Common myeloid progenitor, CD34-positive (primary cell): Measurements from ENCODE around the gene AZGP1.
"Not testable (repeated sequence)": the region's sequence is repeated elsewhere in the genome, so short reads cannot be mapped to it uniquely, and the experiment has no call there.

Source experiments
- CTCF ChIA-PET: fragments of 350-600 bp; sonication (Branson Sonifier 250); formaldehyde crosslinking; loops from one replicate; lab custom pipeline; 2021; ENCODE audit warnings: antibody characterized with exemption; lab: Charles Lee
- POLR2A ChIA-PET: fragments of 350-600 bp; sonication (Branson Sonifier 250); formaldehyde crosslinking; loops from one replicate; lab custom pipeline; 2021; ENCODE audit warnings: antibody characterized with exemption; lab: Charles Lee
- DNase-seq, 3 donors: peaks; one replicate each; pipeline versions ENCODE4 v3.0.0 to v3.0.0-alpha.2; 2013
- H3K27ac ChIP-seq, 2 experiments: 1 replicate in 1 of 2; 2 replicates in 1 of 2; pipeline ENCODE4 v1.7.0; 2013; ENCODE audit warnings: inconsistent platforms in 2 of 2, low read length in 2 of 2, mild to moderate bottlenecking in 2 of 2, low read depth in 1 of 2, moderate library complexity in 1 of 2; ENCODE audit not compliant: severe bottlenecking in 2 of 2, insufficient read depth in 1 of 2, poor library complexity in 1 of 2
- H3K27me3 ChIP-seq, 5 experiments: replicated peaks in 2 of 5; 1 replicate in 3 of 5; 2 replicates in 2 of 5; pipeline versions ENCODE4 v1.6.1 to v1.7.0; 2013; ENCODE audit warnings: low read length in 4 of 5, mild to moderate bottlenecking in 2 of 5, moderate library complexity in 2 of 5, inconsistent platforms in 1 of 5; ENCODE audit not compliant: insufficient read depth in 5 of 5, control insufficient read depth in 4 of 5
- H3K36me3 ChIP-seq, 4 experiments: 1 replicate in 2 of 4; 2 replicates in 2 of 4; pipeline versions ENCODE4 v1.6.1 to v1.7.0; 2013; ENCODE audit warnings: low read length in 3 of 4, control low read depth in 1 of 4, mild to moderate bottlenecking in 1 of 4; ENCODE audit not compliant: control insufficient read depth in 4 of 4, insufficient read depth in 4 of 4
- H3K4me1 ChIP-seq, 4 experiments: 1 replicate in 3 of 4; 2 replicates in 1 of 4; pipeline versions ENCODE4 v1.6.1 to v1.7.1; 2013; ENCODE audit warnings: low read length in 3 of 4, mild to moderate bottlenecking in 3 of 4, control low read depth in 1 of 4, inconsistent platforms in 1 of 4, moderate library complexity in 1 of 4; ENCODE audit not compliant: control insufficient read depth in 4 of 4, insufficient read depth in 4 of 4; ENCODE audit errors: control extremely low read depth in 1 of 4
- H3K4me3 ChIP-seq, 7 experiments: 1 replicate in 4 of 7; 2 replicates in 3 of 7; pipeline versions ENCODE4 v1.5.1 to v1.7.0; 2013; ENCODE audit warnings: mild to moderate bottlenecking in 7 of 7, low read length in 6 of 7, moderate library complexity in 6 of 7, inconsistent platforms in 2 of 7, low read depth in 2 of 7, control low read depth in 1 of 7; ENCODE audit not compliant: insufficient read depth in 4 of 7, control insufficient read depth in 1 of 7; ENCODE audit errors: extremely low read depth in 1 of 7
- H3K9me3 ChIP-seq, 5 experiments: 1 replicate in 4 of 5; 2 replicates in 1 of 5; pipeline versions ENCODE4 v1.6.1 to v1.7.1; 2013; ENCODE audit warnings: low read length in 4 of 5, mild to moderate bottlenecking in 2 of 5, inconsistent platforms in 1 of 5, low read depth in 1 of 5, moderate library complexity in 1 of 5; ENCODE audit not compliant: control insufficient read depth in 4 of 5, insufficient read depth in 2 of 5; ENCODE audit errors: control extremely low read depth in 1 of 5
- WGBS: methylation state at CpG from one replicate; pipeline ENCODE4 v1.1.5; 2013; ENCODE audit not compliant: insufficient coverage; 5-methylcytosine and 5-hydroxymethylcytosine counted together

Gene AZGP1

DNA sequence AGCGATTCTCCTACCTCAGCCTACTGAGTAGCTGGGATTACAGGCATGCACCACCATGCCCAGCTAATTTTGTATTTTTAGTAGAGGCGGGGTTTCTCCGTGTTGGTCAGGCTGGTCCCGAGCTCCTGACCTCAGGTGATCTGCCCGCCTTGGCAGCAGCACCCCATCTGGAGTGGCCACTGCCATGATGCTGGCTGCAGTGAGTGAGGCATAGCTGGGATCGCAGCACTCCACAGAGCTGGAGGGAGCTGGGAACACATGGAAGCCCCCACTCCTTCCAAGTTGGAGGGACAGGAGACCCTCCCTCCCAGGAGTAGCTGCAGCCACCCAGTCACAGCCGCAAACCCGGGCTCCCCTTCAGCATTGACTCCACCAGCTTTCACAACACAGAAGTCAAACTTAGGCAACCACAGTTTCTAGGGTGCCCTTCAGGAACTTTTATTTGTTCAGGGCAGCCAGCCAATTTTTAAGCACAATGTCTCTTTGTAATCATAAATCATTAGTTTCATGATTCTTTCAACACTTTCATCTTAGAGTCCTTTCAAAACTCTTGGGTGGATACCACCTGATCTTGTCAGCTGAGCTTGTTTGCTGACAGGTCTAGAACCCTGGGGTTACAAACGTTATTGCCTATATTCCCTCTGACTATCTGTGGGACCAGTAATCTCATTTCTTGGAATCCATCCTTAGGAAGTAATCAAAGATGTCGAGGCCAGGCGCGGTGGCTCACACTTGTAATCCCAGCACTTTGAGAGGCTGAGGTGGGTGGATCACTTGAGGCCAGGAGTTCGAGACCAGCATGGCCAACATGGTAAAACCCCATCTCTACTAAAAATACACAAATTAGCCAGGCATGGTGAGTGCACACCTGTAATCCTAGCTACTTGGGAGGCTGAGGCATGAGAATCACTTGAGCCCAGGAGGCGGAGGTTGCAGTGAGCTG lies 36.8 kb upstream of the AZGP1 start:
- ChIA-PET CTCF (interaction anchor here (0.8 to 6.4 kb wide), 8 partner anchors 9 to 38 kb away, joined by 3 to 46 read pairs (median 4); no protein-coding TSS in a partner anchor), POLR2A (interaction anchor here (1.6 kb wide), 1 partner anchor 9 kb away, joined by 5 read pairs; no protein-coding TSS in a partner anchor)
- not testable (repeated sequence) for H3K27me3 ChIP-seq, H3K4me3 ChIP-seq, H3K36me3 ChIP-seq, H3K27ac ChIP-seq, H3K9me3 ChIP-seq
- H3K4me1 ChIP-seq, result peaks cover 4 to 34% (median 18%) of the 10 kb centered on the region in 4 experiments
- peak in 2 of 3 donors; percentile 69 to 78 for DNase-seq
- WGBS, result 55% methylated on average over 9 of the region's 14 CpGs

DNA sequence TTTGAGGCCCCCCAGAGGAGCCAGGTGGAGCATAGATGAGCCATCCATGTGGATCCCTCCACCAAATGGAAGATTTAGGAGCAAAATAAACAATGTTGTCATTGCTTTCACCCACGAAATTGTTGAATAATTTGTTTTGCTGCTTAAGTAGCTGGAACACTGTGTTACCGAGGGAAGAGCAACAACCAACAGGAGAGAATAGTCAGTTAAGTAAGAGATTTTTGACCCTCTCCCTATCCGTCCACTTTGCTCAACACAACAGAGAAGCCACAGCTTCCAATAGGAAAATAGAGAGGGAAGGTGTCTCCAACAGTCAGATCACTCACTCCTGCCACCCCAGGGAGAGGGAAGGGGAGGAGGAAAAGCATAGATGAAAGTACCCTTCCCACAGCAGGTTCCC lies 35.7 kb upstream of the AZGP1 start:
- Histone ChIP-seq H3K27ac (no peak overlapping the region), H3K4me3 (no peak overlapping the region), H3K36me3 (no peaks in the 10 kb centered on the region), H3K4me1 (peaks cover 0 to 31% (median 11%) of the 10 kb centered on the region in 4 experiments), H3K27me3 (no peaks in the 10 kb centered on the region), H3K9me3 (no peaks in the 10 kb centered on the region)
- POLR2A ChIA-PET, result no interaction called here
- no peak for DNase-seq
- CTCF ChIA-PET, result interaction anchor here (1.2 to 1.6 kb wide), 2 partner anchors 8 to 24 kb away, joined by 3 to 4 read pairs; no protein-coding TSS in a partner anchor
- WGBS, result 67% methylated on average over 1 of the region's 3 CpGs

DNA sequence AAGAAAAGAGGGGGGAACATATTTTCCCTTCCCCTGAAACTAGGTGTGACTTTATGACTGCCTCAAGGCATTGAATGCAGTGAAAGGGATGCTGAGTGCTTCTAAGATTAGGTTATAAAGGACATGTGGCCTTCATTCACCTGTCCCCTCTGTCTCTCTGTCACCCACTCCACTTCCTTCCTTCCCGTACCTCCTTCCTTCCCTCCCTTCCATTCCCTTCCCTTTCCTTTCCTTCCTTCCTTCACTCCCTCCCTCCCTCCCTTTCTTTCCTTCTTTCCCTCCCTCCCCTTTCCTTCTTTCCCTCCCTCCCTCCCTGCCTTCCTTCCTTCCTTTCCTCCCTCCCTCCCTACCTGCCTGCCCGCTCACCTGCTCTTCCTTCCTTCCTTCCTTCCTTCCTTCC lies 35.1 kb upstream of the AZGP1 start:
- Histone ChIP-seq H3K27me3 (no peaks in the 10 kb centered on the region), H3K36me3 (no peaks in the 10 kb centered on the region), H3K4me1 (peaks cover 0 to 25% (median 7%) of the 10 kb centered on the region in 4 experiments), H3K27ac (no peak overlapping the region), H3K9me3 (no peaks in the 10 kb centered on the region), H3K4me3 (no peak overlapping the region)
- ChIA-PET CTCF (interaction anchor here (0.6 to 1.2 kb wide), 4 partner anchors 9 to 486 kb away, joined by 3 to 4 read pairs (median 4); no protein-coding TSS in a partner anchor), POLR2A (no interaction called here)
- WGBS, result 100% methylated on average over 1 of the region's 2 CpGs
- no peak for DNase-seq

DNA sequence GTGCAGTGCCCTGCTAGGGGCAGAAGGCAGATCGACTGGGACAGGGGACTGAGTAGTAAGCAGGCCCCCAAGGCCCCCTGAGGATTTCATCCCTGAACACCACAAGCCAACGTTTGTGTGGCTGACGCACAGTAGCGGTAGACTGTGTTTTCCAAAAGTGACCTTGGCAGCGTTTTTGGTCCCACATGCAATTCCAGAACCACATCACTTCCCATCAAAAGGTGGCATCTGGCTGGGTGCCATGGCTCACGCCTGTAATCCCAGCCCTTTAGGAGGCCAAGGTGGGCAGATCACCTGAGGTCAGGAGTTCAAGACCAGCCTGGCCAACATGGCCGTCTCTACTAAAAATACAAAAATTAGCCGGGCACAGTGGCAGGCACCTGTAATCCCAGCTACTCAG lies 34.1 kb upstream of the AZGP1 start:
- H3K27me3 ChIP-seq, H3K36me3 ChIP-seq, CTCF ChIA-PET, H3K9me3 ChIP-seq, DNase-seq, H3K27ac ChIP-seq, H3K4me3 ChIP-seq, POLR2A ChIA-PET: not testable (repeated sequence)
- H3K4me1 ChIP-seq, result peaks cover 0 to 21% (median 5%) of the 10 kb centered on the region in 4 experiments
- WGBS, result 91% methylated on average over 8 of the region's 8 CpGs

DNA sequence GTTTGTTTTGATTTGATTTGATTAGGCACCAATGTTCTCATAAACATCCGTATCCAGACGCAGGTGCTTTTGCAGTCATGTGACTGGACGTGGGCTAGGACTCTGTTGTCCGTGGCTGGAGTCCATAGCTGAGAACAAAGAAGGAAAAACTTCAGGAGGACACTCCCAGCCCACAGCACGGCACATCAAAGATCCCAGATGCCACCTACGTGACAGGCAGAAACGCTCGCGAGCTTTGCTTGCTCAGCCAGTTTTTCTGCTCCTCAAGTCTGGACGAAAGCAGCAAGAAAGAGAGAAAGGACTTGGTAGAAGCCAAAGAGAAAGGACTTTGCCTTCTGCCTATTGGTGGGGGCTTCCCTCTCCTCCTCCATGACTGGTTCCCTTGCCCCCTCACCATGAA lies 32.7 kb upstream of the AZGP1 start:
- no peaks in the 10 kb centered on the region for H3K36me3 ChIP-seq
- POLR2A ChIA-PET, result no interaction called here
- H3K27me3 ChIP-seq, result no peaks in the 10 kb centered on the region
- no peak for DNase-seq
- 94% methylated on average over 10 of the region's 10 CpGs for WGBS
- no peak overlapping the region for H3K27ac ChIP-seq
- CTCF ChIA-PET, result interaction anchor here (1.1 to 1.7 kb wide), 4 partner anchors 12 to 16 kb away, joined by 3 to 7 read pairs (median 4); no protein-coding TSS in a partner anchor
- H3K4me1 ChIP-seq, result peaks cover 3 to 29% (median 16%) of the 10 kb centered on the region in 4 experiments
- no peaks in the 10 kb centered on the region for H3K9me3 ChIP-seq
- no peak overlapping the region for H3K4me3 ChIP-seq

DNA sequence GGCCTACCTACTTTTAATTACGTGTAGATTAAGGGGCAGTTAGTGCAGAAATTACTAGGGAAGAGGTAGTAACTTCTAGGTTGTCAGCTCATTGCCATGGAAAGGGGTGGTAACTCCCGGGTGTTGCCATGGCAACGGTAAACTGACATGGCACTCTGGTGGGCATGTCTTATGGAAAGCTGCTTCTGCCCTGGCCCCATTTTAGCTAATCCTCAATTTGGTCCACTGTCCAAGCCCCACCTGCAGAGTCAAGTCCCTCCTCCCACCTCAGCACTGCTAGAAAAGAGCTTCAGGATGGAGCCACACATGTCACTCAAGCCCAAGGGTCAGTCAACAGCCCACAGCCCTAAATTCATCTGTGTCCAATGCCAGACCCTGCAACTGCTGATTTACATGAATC lies 32.1 kb upstream of the AZGP1 start:
- WGBS, result 92% methylated on average over 3 of the region's 3 CpGs
- peaks cover 3 to 30% (median 20%) of the 10 kb centered on the region in 4 experiments for H3K4me1 ChIP-seq
- POLR2A ChIA-PET, result no interaction called here
- CTCF ChIA-PET, result interaction anchor here (0.8 to 1.7 kb wide), 5 partner anchors 12 to 44 kb away, joined by 3 to 7 read pairs (median 3); no protein-coding TSS in a partner anchor
- H3K9me3 ChIP-seq, result no peaks in the 10 kb centered on the region
- no peaks in the 10 kb centered on the region for H3K36me3 ChIP-seq
- H3K27me3 ChIP-seq, result no peaks in the 10 kb centered on the region
- no peak overlapping the region for H3K4me3 ChIP-seq
- H3K27ac ChIP-seq, result no peak overlapping the region
- DNase-seq, result peak in 2 of 3 donors; percentile 34 to 35
